Endothelial cell of umbilical vein (primary cell): ENCODE data around the gene NARS2. TPM values are rescaled to one million over a fixed set of nuclear protein-coding genes. Genes with fewer than 3 reads are reported as not detected.

Experiments
- BruUV-seq: library from RNA; stranded (reverse); fragments of 400-500 nt; replicated peaks from 2 replicates; lab custom pipeline; 2021; lab: Mats Ljungman, UMichigan
- CTCF ChIA-PET: fragments of 300-600, 350-600 bp; sonication (Branson Sonifier 250); formaldehyde crosslinking; loops from one replicate; lab custom pipeline; 2021; ENCODE audit warnings: antibody characterized with exemption, inconsistent platforms; lab: Charles Lee
- POLR2A ChIA-PET: fragments of 300-600, 350-600 bp; sonication (Branson Sonifier 250); formaldehyde crosslinking; loops from one replicate; lab custom pipeline; 2021; ENCODE audit warnings: antibody characterized with exemption, inconsistent platforms; lab: Charles Lee
- DNase-seq: peaks from one replicate; pipeline ENCODE4 v3.0.0-alpha.2; 2011; ENCODE audit warnings: low read depth, low spot score
- FAIRE-seq: peaks from 2 replicates; lab custom pipeline; 2011; peaks lifted over from hg19 to GRCh38; lab: Jason Lieb, UNC
- H2AFZ ChIP-seq: 2 replicates; pipeline ENCODE4 v1.6.0; 2012; ENCODE audit warnings: low read depth, low read length, control low read depth, inconsistent platforms
- H3K27ac ChIP-seq: 2 replicates; pipeline ENCODE4 v1.5.1; 2011; ENCODE audit warnings: low read depth, mild to moderate bottlenecking, control low read depth, low read length, moderate library complexity; ENCODE audit not compliant: insufficient read depth
- H3K27me3 ChIP-seq, 2 experiments: 2 replicates each; pipeline versions ENCODE4 v1.6.0 to v1.6.1; 2011; ENCODE audit warnings: low read length in 2 of 2, mixed read lengths in 1 of 2; ENCODE audit not compliant: control insufficient read depth in 2 of 2, insufficient read depth in 2 of 2
- H3K36me3 ChIP-seq, 2 experiments: 2 replicates in 1 of 2; 3 replicates in 1 of 2; pipeline ENCODE4 v1.5.1; 2011; ENCODE audit warnings: low read length in 2 of 2, mild to moderate bottlenecking in 1 of 2, moderate library complexity in 1 of 2; ENCODE audit not compliant: control insufficient read depth in 2 of 2, insufficient read depth in 2 of 2; ENCODE audit errors: extremely low read depth in 1 of 2
- H3K4me1 ChIP-seq: 3 replicates; pipeline ENCODE4 v1.5.1; 2011; ENCODE audit warnings: mild to moderate bottlenecking, low read length; ENCODE audit not compliant: control insufficient read depth, insufficient read depth; ENCODE audit errors: extremely low read depth
- H3K4me2 ChIP-seq: 2 replicates; pipeline ENCODE4 v1.6.1; 2011; ENCODE audit warnings: low read length, control low read depth, mixed read lengths; ENCODE audit not compliant: insufficient read depth
- H3K4me3 ChIP-seq, 3 experiments: fragments of 200-600 bp in 1 of 3; sonication (generic), shearing (Covaris generic) in 1 of 3; replicated peaks in 1 of 3; 2 replicates each; pipeline ENCODE4 v1.5.1; 2011 to 2016; ENCODE audit warnings: control low read depth in 3 of 3, low read length in 3 of 3, mild to moderate bottlenecking in 2 of 3, inconsistent platforms in 1 of 3, low read depth in 1 of 3, moderate library complexity in 1 of 3; ENCODE audit not compliant: insufficient read depth in 1 of 3
- H3K79me2 ChIP-seq: 2 replicates; pipeline ENCODE4 v1.6.0; 2012; ENCODE audit warnings: low read length, inconsistent platforms; ENCODE audit not compliant: control insufficient read depth, insufficient read depth
- H3K9ac ChIP-seq: replicated peaks from 2 replicates; pipeline ENCODE3; 2011; ENCODE audit warnings: low read length, control low read depth; ENCODE audit not compliant: insufficient read depth; ENCODE audit errors: extremely low read depth
- H3K9me1 ChIP-seq: replicated peaks from 3 replicates; pipeline ENCODE4 v1.6.0; 2011; ENCODE audit warnings: mild to moderate bottlenecking, low read length; ENCODE audit not compliant: control insufficient read depth, insufficient read depth; ENCODE audit errors: extremely low read depth
- H3K9me3 ChIP-seq: replicated peaks from 2 replicates; pipeline ENCODE4 v1.5.1; 2012; ENCODE audit warnings: low read length, inconsistent platforms; ENCODE audit not compliant: control insufficient read depth, insufficient read depth
- H4K20me1 ChIP-seq: replicated peaks from 2 replicates; pipeline ENCODE3; 2011; ENCODE audit warnings: mild to moderate bottlenecking, low read length; ENCODE audit not compliant: control insufficient read depth, insufficient read depth; ENCODE audit errors: extremely low read depth
- CTCF ChIP-seq, 2 donors: IDR thresholded peaks; 1 replicate in 1 of 2; 2 replicates in 1 of 2; pipeline ENCODE4 v1.5.1; 2011; ENCODE audit warnings: low read length in 2 of 2, mild to moderate bottlenecking in 2 of 2, moderate library complexity in 2 of 2, control low read depth in 1 of 2, inconsistent platforms in 1 of 2, low read depth in 1 of 2; ENCODE audit not compliant: insufficient read depth in 1 of 2; ENCODE audit errors: extremely low read depth in 1 of 2
- EZH2 ChIP-seq: IDR thresholded peaks from 2 replicates; pipeline ENCODE4 v1.6.1; 2012; ENCODE audit warnings: borderline replicate concordance, low read depth, mild to moderate bottlenecking, moderate library complexity, low read length, inconsistent platforms; ENCODE audit not compliant: severe bottlenecking
- FOS ChIP-seq: IDR thresholded peaks from 2 replicates; pipeline ENCODE4 v1.6.1; 2011; ENCODE audit warnings: mild to moderate bottlenecking, low read length, moderate library complexity, borderline replicate concordance; ENCODE audit not compliant: insufficient read depth
- GATA2 ChIP-seq: IDR thresholded peaks from 2 replicates; pipeline ENCODE4 v1.7.0; 2011; ENCODE audit warnings: low read depth, mild to moderate bottlenecking, moderate library complexity, mixed read lengths, low read length; ENCODE audit not compliant: insufficient read length, insufficient read depth
- JUN ChIP-seq: IDR thresholded peaks from 2 replicates; pipeline ENCODE4 v1.6.1; 2011; ENCODE audit warnings: borderline replicate concordance, low read depth; ENCODE audit not compliant: insufficient read length, insufficient read depth
- MAX ChIP-seq: IDR thresholded peaks from 2 replicates; pipeline ENCODE4 v1.6.1; 2011; ENCODE audit not compliant: insufficient read depth, insufficient read length
- MYC ChIP-seq: IDR thresholded peaks from one replicate; pipeline ENCODE4 v1.6.1; 2011; ENCODE audit warnings: mild to moderate bottlenecking, low read depth, low read length
- POLR2A ChIP-seq: IDR thresholded peaks from 2 replicates; pipeline ENCODE4 v1.6.1; 2012; ENCODE audit warnings: low read depth, mild to moderate bottlenecking, control low read depth, low read length
- POLR2AphosphoS5 ChIP-seq: IDR thresholded peaks from 2 replicates; pipeline ENCODE4 v1.6.1; 2012; ENCODE audit warnings: low read depth, mild to moderate bottlenecking, control low read depth, low read length, moderate library complexity; ENCODE audit not compliant: insufficient read depth
- dilution Hi-C: fragments of 300-500 bp; cut with MboI; formaldehyde crosslinking; loops from one replicate; pipeline ENCODE4 v1.15.0; 2019; ENCODE audit warnings: low sequenced_read_pairs; ENCODE audit not compliant: extremely low pct_ligation_motif_present
- intact Hi-C: fragments of 100-400 bp; cut with micrococcal nuclease; formaldehyde crosslinking; loops from one replicate; pipeline ENCODE4 v1.10.0; 2022
- polyA plus RNA-seq, 4 experiments: library from polyadenylated mRNA; depleted of rRNA in 3 of 4; stranded (reverse) in 3 of 4; unstranded in 1 of 4; fragments of >200 nt; gene quantifications; 2 replicates each; pipeline versions ENCODE4 v1.2.1 to v1.2.3, GENCODE V29; 2011 to 2012; ENCODE audit warnings: missing spikeins in 1 of 4
- total RNA-seq: library from RNA; stranded (reverse); gene quantifications from 2 replicates; pipeline ENCODE4 v1.2.3, GENCODE V29; 2021

NARS2 gene
- total and polyA plus RNA-seq, 2 donors (not counting 3 experiments of a cell fraction or from before 2014, with no cell fraction given), result 6.9 to 16.7 TPM

- no peaks in the 10 kb centered on the region for H4K20me1 ChIP-seq
- peaks cover 0 to 3% of the 10 kb centered on the region in 2 experiments for H3K27me3 ChIP-seq
- no peak overlapping the region for H3K4me3 ChIP-seq
- no peak overlapping the region for H3K27ac ChIP-seq
- intact Hi-C loops, result no loop called here
- BruUV-seq, result no TSS peak
- dilution Hi-C loops, result no loop called here
- no peaks in the 10 kb centered on the region for H3K79me2 ChIP-seq
- TF ChIP-seq JUN, result no peak
- TF ChIP-seq EZH2, result no peak
- TF ChIP-seq POLR2A, result no peak
- no peak for TF ChIP-seq FOS
- no peak for TF ChIP-seq POLR2AphosphoS5
- DNase-seq (no peak), FAIRE-seq (no peak)
- H3K4me2 ChIP-seq, result no peak overlapping the region
- ChIA-PET CTCF (no interaction called here), POLR2A (no interaction called here)
- no peaks in the 10 kb centered on the region for H3K9me3 ChIP-seq
- no peak overlapping the region for H3K9ac ChIP-seq
- no peaks in the 10 kb centered on the region for H3K9me1 ChIP-seq
- H3K4me1 ChIP-seq, result no peaks in the 10 kb centered on the region
- H3K36me3 ChIP-seq, result no peaks in the 10 kb centered on the region
- H2AFZ ChIP-seq, result no peak overlapping the region
Observed at GRCh38 chr11:78607696-78608095, 33.0 kb upstream of the NARS2 start.

GRCh38 chr11:78606667-78607066 lies 32.0 kb upstream of the NARS2 start:
- FAIRE-seq, result no peak
- no peak overlapping the region for H2AFZ ChIP-seq
- H3K27me3 ChIP-seq, result peaks cover 0 to 3% of the 10 kb centered on the region in 2 experiments
- no peaks in the 10 kb centered on the region for H3K4me1 ChIP-seq
- H4K20me1 ChIP-seq, result no peaks in the 10 kb centered on the region
- no peak overlapping the region for H3K9ac ChIP-seq
- BruUV-seq, result no TSS peak
- no peak overlapping the region for H3K4me2 ChIP-seq
- CTCF ChIA-PET, result no interaction called here
- H3K36me3 ChIP-seq, result no peaks in the 10 kb centered on the region
- POLR2A ChIA-PET, result no interaction called here
- no peak overlapping the region for H3K4me3 ChIP-seq
- H3K9me3 ChIP-seq, result no peaks in the 10 kb centered on the region
- no peaks in the 10 kb centered on the region for H3K79me2 ChIP-seq
- TF ChIP-seq MAX (no peak), MYC (no peak), JUN (no peak), CTCF (IDR thresholded peaks at IDR 0.05; ENCODE audit: extremely low read depth in 1 of 2, insufficient read depth in 1 of 2, low read depth in 1 of 2, low read length in 2 of 2) (no peak), EZH2 (no peak), POLR2AphosphoS5 (no peak), FOS (no peak), GATA2 (no peak), POLR2A (no peak)
- no peak for DNase-seq
- H3K9me1 ChIP-seq, result no peaks in the 10 kb centered on the region
- no peak overlapping the region for H3K27ac ChIP-seq
- dilution Hi-C loops (no loop called here), intact Hi-C loops (no loop called here)
